Mucosa of stomach (tissue), 1 donor: ENCODE results near the gene GNAI3.

Experiments used
- H3K27me3 ChIP-seq: one replicate; pipeline ENCODE4 v1.7.0; 2013; ENCODE audit warnings: mild to moderate bottlenecking, low read length; ENCODE audit not compliant: control insufficient read depth, insufficient read depth
- H3K36me3 ChIP-seq: one replicate; pipeline ENCODE4 v1.7.0; 2013; ENCODE audit warnings: low read length; ENCODE audit not compliant: control insufficient read depth, insufficient read depth
- H3K4me1 ChIP-seq: one replicate; pipeline ENCODE4 v1.7.0; 2013; ENCODE audit warnings: mild to moderate bottlenecking, low read length; ENCODE audit not compliant: control insufficient read depth, insufficient read depth
- H3K4me3 ChIP-seq: one replicate; pipeline ENCODE4 v1.7.0; 2013; ENCODE audit warnings: low read length
- H3K9ac ChIP-seq: one replicate; pipeline ENCODE4 v1.7.0; 2013; ENCODE audit warnings: mild to moderate bottlenecking, low read length, moderate library complexity
- H3K9me3 ChIP-seq: one replicate; pipeline ENCODE4 v1.7.0; 2013; ENCODE audit warnings: mild to moderate bottlenecking, low read length, moderate library complexity; ENCODE audit not compliant: control insufficient read depth
- donor health status: Pancreatic carcinoma.

GNAI3 gene

DNA sequence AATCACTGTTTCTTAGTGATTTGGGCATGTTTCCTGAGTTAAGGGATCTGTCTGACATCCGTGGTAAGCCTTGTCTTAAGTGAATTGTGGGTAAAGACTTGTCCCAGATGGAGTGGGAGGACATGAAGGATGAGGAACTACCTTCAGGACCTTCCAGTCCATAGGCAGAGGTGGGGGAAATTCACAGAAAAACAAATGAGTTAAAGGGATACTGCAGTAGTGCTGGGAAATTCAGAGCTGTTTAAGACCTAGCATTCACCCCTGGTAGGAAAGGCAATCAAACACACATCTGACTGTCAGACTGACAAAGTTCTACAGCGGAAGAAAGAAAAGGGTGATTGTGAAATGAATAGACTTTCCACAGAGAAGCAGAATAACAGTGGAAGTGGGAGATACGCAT lies 68.0 kb downstream of the GNAI3 start:
- H3K4me1 ChIP-seq = peaks cover 37% of the 10 kb centered on the region

DNA sequence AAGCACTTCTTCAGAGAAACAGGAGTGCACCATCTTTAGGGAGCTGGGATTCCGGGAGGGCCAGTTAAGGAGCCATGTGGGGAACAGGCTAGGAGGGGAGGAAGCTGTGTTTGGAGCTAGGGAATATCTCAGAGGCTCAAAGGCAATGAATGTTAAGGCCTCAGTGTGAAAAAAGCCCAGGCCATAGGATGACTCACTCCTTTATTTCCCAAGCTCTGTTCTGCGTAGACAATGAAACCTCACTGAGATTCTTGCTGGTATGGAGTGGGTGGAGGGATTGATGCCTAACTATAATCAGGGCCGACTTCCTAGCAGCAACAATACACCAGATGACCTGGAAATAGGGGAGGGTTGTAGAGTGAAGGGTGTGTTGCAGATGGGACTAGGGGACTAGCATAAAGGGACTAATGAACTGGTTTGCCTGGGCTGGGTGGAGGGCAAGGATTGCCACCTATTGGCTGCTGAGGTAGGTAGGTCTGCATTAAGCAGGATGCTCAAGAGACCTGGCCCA lies 68.9 kb downstream of the GNAI3 start:
- H3K4me3 ChIP-seq = no peak overlapping the region
- peak overlapping the region; percentile 30 for H3K9ac ChIP-seq
- H3K9me3 ChIP-seq = no peaks in the 10 kb centered on the region
- peaks cover 47% of the 10 kb centered on the region for H3K4me1 ChIP-seq
- no peaks in the 10 kb centered on the region for H3K27me3 ChIP-seq
- no peaks in the 10 kb centered on the region for H3K36me3 ChIP-seq

More for the DNA sequence above, 68.0 kb downstream of the GNAI3 start:
- Histone ChIP-seq H3K36me3 (no peaks in the 10 kb centered on the region), H3K9ac (no peak overlapping the region), H3K4me3 (no peak overlapping the region), H3K9me3 (no peaks in the 10 kb centered on the region), H3K27me3 (no peaks in the 10 kb centered on the region)

DNA sequence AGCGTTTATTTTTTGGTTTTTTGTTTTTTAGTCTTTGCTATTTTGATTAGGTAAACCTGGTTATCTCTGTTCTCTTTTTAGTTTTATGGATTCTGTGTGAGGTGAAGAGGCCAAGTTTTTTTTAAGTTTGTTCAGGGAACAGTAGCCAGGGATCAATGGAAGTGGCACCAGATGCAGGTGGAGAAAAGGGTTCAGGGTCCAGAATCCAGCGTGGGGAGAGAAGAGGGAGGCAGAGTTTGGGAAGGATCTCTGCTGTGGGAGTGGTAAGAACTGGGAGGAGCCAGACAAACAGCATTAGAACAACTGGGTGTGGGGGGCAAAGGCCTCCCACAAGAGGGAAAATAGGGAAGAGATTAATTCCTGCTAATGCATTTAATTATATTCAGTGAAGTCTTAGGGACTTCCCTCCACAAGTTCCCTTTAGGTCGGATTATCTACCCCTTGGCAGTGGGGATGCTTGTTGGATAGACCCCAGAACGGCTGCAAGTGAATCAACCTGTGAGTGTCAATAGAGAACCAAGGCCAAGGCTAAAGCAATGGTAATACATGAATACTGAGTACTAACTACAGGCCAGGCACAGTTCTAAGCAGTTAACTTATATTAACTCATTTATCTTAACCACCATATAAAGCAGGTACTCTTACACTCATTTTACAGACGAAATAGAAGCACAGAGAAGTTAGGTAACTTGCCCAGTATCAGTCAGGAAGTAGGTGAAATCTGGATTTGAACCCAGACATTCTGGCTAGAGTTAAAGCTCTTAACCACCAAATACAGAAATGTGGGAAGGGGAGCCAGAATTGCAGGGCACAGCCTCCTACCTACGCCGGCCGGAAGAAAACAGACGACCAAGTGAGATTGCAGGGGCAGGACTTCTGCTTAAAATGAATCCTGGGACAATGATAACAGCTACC lies 70.5 kb downstream of the GNAI3 start:
- no peaks in the 10 kb centered on the region for H3K36me3 ChIP-seq
- H3K4me1 ChIP-seq = peaks cover 44% of the 10 kb centered on the region
- no peaks in the 10 kb centered on the region for H3K9me3 ChIP-seq
- peak overlapping the region; percentile 72 for H3K9ac ChIP-seq
- no peaks in the 10 kb centered on the region for H3K27me3 ChIP-seq
- H3K4me3 ChIP-seq = peak overlapping the region; percentile 49

DNA sequence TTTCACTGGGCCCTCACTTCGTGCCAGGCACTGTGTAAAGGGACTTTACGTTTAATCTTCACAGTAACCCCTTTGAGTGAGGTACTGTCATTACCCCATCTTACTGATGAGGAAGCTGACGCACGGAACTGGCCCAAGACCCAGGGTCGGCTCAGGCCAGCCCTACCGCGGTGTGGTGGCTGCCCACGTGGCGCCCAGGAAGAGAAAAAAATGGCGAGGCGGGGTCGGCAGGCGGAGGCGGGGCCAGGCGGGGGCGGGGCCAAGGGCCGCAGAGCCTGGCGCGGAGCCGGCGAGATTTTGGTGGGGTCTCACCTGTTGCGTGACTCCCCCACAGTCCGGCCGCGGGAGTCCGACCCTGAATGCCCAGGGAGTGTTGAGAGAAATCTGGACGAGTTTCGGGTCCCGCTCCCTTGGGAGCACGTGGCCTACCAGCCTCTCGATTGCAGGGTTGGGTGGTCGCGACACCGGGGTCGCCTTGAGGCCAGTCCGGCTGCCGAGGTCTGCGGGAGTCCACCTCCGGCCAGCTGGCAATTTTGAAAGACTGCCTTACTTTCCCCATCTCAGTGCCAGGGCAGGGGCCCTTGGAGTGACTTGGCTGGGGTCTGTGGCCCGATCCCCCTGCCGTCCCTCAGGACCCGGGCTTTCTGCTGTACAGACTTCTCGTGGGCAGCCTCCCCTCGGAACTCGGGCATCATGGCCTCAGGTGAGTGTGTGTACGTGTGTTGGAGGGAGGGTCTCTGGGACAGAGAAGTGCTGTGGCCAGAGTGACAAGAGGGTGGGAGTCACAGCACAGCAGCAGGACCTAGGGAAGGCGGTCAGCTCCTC lies 71.4 kb downstream of the GNAI3 start, which contains the start of the genes AMPD2 and GNAT2:
Gene AMPD2 (plus strand): TSS at position 262 of the 825 bp plus-strand sequence. CDS start 1,339 bp downstream, outside the sequence.
Gene GNAT2 (minus strand): TSS at position 41 of the 825 bp plus-strand sequence. CDS start 6,746 bp downstream, outside the sequence.
- Histone ChIP-seq H3K36me3 (no peaks in the 10 kb centered on the region), H3K4me3 (peak within 1 kb of the TSS; percentile 60), H3K4me1 (peaks cover 47% of the 10 kb centered on the region), H3K27me3 (no peaks in the 10 kb centered on the region), H3K9ac (peak within 1 kb of the TSS; percentile 72), H3K9me3 (no peaks in the 10 kb centered on the region)

DNA sequence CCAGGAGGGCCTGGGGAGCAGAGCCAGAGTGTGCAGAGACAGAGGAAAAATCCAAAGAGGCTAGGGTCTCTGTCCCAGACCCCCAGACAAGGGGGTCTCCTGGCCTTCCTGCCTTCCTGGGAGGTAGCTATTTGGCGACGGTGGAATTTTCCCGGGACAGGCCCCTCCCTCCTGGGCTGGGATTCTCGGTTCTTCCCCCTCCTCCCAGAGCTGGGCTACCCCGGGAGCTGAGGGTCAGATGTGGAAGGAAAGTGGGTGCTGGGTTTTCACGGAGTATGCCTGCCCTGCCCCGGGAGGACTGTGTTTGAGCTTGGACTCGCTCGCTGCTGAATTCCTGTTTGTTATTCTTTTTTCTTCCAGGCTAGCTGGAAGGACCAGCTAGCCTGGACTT lies 72.0 kb downstream of the GNAI3 start:
- peaks cover 47% of the 10 kb centered on the region for H3K4me1 ChIP-seq
- peak overlapping the region; percentile 72 for H3K9ac ChIP-seq
- H3K27me3 ChIP-seq = no peaks in the 10 kb centered on the region
- H3K9me3 ChIP-seq = no peaks in the 10 kb centered on the region
- H3K4me3 ChIP-seq = peak overlapping the region; percentile 60
- H3K36me3 ChIP-seq = no peaks in the 10 kb centered on the region

DNA sequence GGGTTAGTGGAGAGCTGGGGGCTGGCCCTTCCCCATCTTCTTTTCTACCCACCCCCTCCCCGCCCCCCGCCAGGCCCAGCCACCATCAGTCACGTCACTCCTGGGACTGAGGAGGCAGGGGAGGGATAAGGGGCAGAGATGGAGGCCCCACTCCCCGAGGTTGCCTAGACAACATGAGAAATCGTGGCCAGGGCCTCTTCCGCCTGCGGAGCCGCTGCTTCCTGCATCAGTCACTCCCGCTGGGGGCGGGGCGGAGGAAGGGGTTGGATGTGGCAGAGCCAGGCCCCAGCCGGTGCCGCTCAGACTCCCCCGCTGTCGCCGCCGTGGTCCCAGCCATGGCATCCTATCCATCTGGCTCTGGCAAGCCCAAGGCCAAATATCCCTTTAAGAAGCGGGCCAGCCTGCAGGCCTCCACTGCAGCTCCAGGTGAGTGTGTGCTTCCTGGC lies 72.4 kb downstream of the GNAI3 start:
- Histone ChIP-seq H3K9ac (peak overlapping the region; percentile 72), H3K36me3 (no peaks in the 10 kb centered on the region), H3K27me3 (no peaks in the 10 kb centered on the region), H3K9me3 (no peaks in the 10 kb centered on the region), H3K4me1 (peaks cover 47% of the 10 kb centered on the region), H3K4me3 (peak overlapping the region; percentile 60)

DNA sequence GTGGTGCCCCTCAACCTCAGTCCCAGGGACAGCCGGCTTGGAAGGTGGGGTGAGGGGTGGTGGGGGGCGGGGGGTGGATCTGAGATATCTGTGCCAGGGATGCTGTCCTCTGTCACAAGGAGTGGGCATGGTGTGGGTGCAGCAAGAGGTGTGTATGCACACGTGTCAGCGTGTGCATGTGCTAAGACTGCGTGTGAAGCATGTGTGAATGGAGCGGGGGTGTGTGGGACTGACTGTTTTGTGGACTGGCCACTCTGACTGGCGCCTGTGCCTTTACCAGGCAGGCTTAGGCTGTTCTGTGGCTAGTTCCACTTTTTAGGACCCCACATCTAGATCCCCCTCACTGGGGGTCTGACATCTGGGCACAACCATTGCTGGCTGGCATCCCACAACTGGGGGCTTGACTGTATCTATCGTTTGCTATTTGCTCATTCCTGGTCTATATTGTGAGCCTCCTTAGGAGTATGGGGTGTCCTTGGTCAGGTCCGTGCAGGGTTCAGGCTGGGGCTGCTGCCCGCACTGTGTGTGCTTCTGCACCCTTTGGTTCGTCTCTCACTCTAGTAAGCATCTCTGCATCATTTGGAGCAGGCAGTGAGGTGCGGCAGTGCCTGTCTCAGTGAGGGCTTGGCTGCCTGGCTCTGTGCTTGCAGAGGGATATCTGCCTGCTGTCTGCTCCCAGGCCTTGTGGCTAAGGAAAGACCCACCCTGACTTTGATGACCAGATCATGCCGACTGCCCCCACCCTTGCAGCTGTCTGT lies 73.1 kb downstream of the GNAI3 start:
- Histone ChIP-seq H3K9ac (peak overlapping the region; percentile 72), H3K36me3 (no peaks in the 10 kb centered on the region), H3K9me3 (no peaks in the 10 kb centered on the region), H3K27me3 (no peaks in the 10 kb centered on the region), H3K4me1 (peaks cover 47% of the 10 kb centered on the region), H3K4me3 (peak overlapping the region; percentile 60)

DNA sequence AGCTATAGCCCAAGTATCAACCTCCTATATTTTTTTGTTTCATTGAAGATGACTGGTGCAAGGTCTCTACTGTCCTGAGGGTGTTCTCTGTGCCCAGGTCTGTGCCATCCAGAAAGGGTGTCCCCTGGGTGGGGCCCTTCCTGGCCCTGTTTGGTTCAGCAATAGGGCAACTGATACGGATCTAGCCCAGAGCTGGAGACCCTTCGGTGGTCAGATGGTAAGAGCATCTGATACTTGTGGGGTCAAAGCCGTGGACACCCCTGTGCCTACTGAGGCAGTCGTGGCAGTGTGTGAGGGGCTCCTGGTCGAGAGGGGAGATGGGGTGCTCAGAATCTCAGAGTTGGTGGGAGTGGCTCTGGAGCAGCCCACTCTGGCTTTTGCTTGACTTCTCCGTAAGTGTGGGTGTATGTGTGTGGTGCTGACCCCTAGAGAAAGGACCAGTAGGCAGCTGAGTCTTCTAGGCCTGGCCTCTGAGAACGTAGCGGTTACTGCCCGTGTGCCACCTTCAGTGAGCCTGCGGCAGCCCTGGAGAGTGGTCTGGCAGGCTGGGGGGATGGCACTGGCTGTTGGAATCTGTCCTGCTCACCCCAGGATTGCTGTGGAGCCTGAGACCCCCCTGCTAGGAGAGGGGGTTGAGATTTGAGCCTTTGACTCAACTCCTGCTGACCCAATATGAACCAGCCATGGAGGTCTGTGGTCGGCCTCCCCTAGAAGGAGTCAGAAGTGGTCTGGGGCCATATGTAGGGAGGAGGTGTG lies 73.9 kb downstream of the GNAI3 start:
- peak overlapping the region; percentile 72 for H3K9ac ChIP-seq
- peaks cover 43% of the 10 kb centered on the region for H3K4me1 ChIP-seq

DNA sequence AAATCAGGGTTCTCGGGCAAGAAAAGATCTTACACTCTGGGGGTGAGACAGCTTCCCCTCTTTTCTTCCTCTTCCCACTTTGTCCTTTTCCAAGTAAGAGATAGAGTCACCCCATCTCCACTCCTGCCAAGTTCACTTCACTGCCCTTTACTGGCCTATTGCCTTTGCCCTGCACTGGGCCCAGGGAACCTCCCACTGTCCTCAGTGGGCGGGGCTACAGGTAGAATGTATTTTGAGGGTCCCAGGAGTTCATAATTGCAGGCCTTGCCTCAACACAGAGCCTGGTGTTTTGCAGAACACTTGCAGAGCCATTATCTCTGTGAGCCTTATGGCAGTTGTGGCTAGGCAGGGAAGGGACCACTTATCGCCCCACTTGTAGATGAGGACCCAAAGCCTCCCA lies 74.5 kb downstream of the GNAI3 start:
- H3K36me3 ChIP-seq = no peaks in the 10 kb centered on the region
- no peaks in the 10 kb centered on the region for H3K27me3 ChIP-seq

More for the DNA sequence above, 73.9 kb downstream of the GNAI3 start:
- Histone ChIP-seq H3K36me3 (no peaks in the 10 kb centered on the region), H3K9me3 (no peaks in the 10 kb centered on the region), H3K27me3 (no peaks in the 10 kb centered on the region), H3K4me3 (no peak overlapping the region)

DNA sequence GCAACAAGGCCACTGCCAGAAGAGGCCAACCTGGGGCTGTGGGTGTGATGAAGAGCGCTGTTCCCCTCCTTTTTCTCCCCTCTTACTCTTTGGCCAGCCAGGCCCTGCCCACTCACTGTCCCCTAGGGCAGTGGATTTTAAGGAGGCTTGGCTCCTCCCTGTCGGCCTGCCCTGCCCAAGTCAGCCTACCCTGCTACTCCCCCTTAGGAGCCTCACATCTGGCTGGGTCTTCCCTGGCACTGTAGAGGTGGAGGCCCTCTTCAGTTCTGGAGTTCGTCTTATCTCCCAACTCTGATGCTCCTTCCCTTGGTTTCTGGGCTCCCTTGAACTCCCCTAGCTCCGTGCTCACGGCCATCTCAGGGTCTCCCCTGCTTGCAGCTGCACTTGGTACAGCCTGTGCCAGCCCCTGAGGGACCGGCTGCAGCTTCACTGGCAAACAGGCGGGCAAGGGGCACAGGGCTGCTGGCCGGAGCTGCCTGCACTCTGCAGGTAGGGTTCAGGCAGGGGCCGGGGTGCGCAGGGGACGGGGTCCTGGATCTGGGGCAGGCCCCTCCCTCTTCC lies 75.3 kb downstream of the GNAI3 start:
- Histone ChIP-seq H3K4me1 (peaks cover 33% of the 10 kb centered on the region), H3K27me3 (no peaks in the 10 kb centered on the region), H3K4me3 (no peak overlapping the region), H3K9ac (no peak overlapping the region), H3K36me3 (peaks cover 5% of the 10 kb centered on the region), H3K9me3 (no peaks in the 10 kb centered on the region)

More for the DNA sequence above, 74.5 kb downstream of the GNAI3 start:
- H3K4me1 ChIP-seq = peaks cover 38% of the 10 kb centered on the region
- H3K4me3 ChIP-seq = no peak overlapping the region
- H3K9ac ChIP-seq = no peak overlapping the region
- H3K9me3 ChIP-seq = no peaks in the 10 kb centered on the region
